Measurements from ENCODE around the gene HIKESHI.

The HIKESHI gene

GRCh38 chr11:86380295-86381059, 78.4 kb downstream of the HIKESHI start:
- DNase-seq, result no peak

GRCh38 chr11:86383041-86383955, 81.3 kb downstream of the HIKESHI start:
- no peak for DNase-seq

DNA sequence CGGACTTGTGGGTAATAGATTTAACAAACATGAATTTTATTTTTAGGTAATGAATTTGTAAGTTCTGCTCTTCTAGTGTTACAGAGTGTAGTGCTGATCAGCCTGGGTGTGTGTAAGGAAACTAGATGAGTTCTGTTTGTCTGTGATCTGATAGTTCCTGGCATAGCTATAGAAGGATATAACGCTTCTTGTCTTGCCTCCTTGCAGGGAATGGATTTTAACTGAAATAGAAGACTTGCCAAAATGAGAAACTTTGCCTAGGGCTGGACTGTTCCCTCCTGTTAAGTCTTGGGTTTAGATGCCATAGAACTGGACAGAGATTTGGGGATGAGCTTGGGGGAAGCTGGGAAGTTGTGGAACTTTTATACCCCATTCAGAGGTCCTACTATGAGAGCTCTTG, 84.2 kb downstream of the HIKESHI start:
- no peak for DNase-seq

DNA sequence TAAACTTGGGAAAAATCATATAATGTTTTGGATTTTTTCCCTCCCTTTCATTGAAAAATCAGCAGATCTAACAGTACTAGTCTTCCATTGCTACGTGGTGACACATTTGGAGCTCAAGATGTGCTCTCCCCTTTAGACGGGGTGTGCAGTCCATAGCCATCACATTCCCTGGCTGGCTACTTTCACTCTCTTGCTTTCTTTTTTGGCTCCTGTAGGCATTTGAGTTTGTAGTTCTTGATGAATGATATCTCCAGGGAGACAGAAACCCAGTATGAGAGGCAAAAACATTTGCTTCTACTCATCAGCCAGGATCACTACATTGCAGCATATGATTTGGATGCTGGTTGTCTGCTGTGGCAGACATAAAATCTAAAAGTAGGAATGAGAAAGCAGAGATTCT, 84.7 kb downstream of the HIKESHI start:
- no peak for DNase-seq

- DNase-seq, result no peak
Measured at GRCh38 chr11:86388198-86388597, 86.2 kb downstream of the HIKESHI start.

GRCh38 chr11:86390487-86390886, 88.4 kb downstream of the HIKESHI start:
- DNase-seq, result no peak

- DNase-seq, result no peak
Measured at GRCh38 chr11:86395061-86395551, 93.1 kb downstream of the HIKESHI start.
